WTC11 (cell line): ENCODE data around the gene DMRTB1. TPM values are rescaled to one million over a fixed set of nuclear protein-coding genes. Genes with fewer than 3 reads are reported as not detected.

Experiments
- ATAC-seq: fragments of 200-7000 bp; cut with Tn5 transposase; 2 replicates; pipeline ENCODE4 v1.10.0; 2021; ENCODE audit warnings: mild to moderate bottlenecking, moderate library complexity
- CTCF ChIA-PET: fragments of 300-600 bp; sonication (Branson Sonifier 250); formaldehyde crosslinking; loops from one replicate; lab custom pipeline; 2021; ENCODE audit warnings: antibody characterized with exemption; lab: Charles Lee
- POLR2A ChIA-PET: fragments of 350-600 bp; sonication (Branson Sonifier 250); formaldehyde crosslinking; loops from one replicate; lab custom pipeline; 2021; ENCODE audit warnings: antibody characterized with exemption; lab: Charles Lee
- DNase-seq: peaks from one replicate; pipeline ENCODE4 v3.0.0; 2021; ENCODE audit warnings: low spot score
- H3K27ac Mint-ChIP-seq: 2 replicates; pipeline ENCODE4 v1.8.0; 2021; ENCODE audit warnings: mixed read lengths
- H3K27me3 Mint-ChIP-seq: 2 replicates; pipeline ENCODE4 v1.8.0; 2021; ENCODE audit warnings: low read depth, mild to moderate bottlenecking, moderate library complexity, mixed read lengths
- H3K36me3 Mint-ChIP-seq: 2 replicates; pipeline ENCODE4 v1.8.0; 2021; ENCODE audit warnings: mixed read lengths
- H3K4me1 Mint-ChIP-seq: 2 replicates; pipeline ENCODE4 v1.8.0; 2022; ENCODE audit warnings: mixed read lengths
- H3K4me3 Mint-ChIP-seq: 2 replicates; pipeline ENCODE4 v1.8.0; 2021; ENCODE audit warnings: mild to moderate bottlenecking, moderate library complexity, mixed read lengths
- H3K9me3 Mint-ChIP-seq: 2 replicates; pipeline ENCODE4 v1.8.0; 2021; ENCODE audit warnings: mixed read lengths
- CREM ChIP-seq: sonication (generic); formaldehyde crosslinking; IDR thresholded peaks from 2 replicates; pipeline ENCODE4 v1.8.1; 2022; ENCODE audit warnings: mild to moderate bottlenecking, missing genetic modification reagents, moderate library complexity
- ETV6 ChIP-seq: sonication (generic); formaldehyde crosslinking; IDR thresholded peaks from 2 replicates; pipeline ENCODE4 v1.8.1; 2022; ENCODE audit warnings: mild to moderate bottlenecking, missing genetic modification reagents
- JUN ChIP-seq: sonication (generic); formaldehyde crosslinking; IDR thresholded peaks from 2 replicates; pipeline ENCODE4 v1.8.0; 2023; ENCODE audit warnings: mild to moderate bottlenecking, missing genetic modification reagents
- NR3C1 ChIP-seq: sonication (generic); formaldehyde crosslinking; conservative IDR thresholded peaks from 2 replicates; pipeline ENCODE4 v1.8.1; 2023; ENCODE audit warnings: low read depth, mild to moderate bottlenecking, missing genetic modification reagents
- total RNA-seq: library from RNA; stranded (reverse); gene quantifications from 3 replicates; pipeline ENCODE4 v1.2.3, GENCODE V29; 2021
- TF ChIP-seq, protein P1 (sequence below): sonication (generic); formaldehyde crosslinking; IDR thresholded peaks from 2 replicates; pipeline ENCODE4 v1.8.1; 2023; ENCODE audit warnings: mild to moderate bottlenecking, missing genetic modification reagents, borderline replicate concordance
- TF ChIP-seq, protein P2 (sequence below): sonication (generic); formaldehyde crosslinking; conservative IDR thresholded peaks from 2 replicates; pipeline ENCODE4 v1.8.1; 2023; ENCODE audit warnings: mild to moderate bottlenecking, low read depth, missing genetic modification reagents, moderate library complexity
- TF ChIP-seq, protein P3 (sequence below): sonication (generic); formaldehyde crosslinking; IDR thresholded peaks from 2 replicates; pipeline ENCODE4 v1.8.1; 2023; ENCODE audit warnings: mild to moderate bottlenecking, missing genetic modification reagents, moderate library complexity
- TF ChIP-seq, protein P4 (sequence below): fragments of 250-450 bp; sonication (Bioruptor Pico); IDR thresholded peaks from 2 replicates; pipeline ENCODE4 v1.8.0; 2021; ENCODE audit warnings: mild to moderate bottlenecking
- TF ChIP-seq, protein P5 (sequence below): sonication (generic); formaldehyde crosslinking; IDR thresholded peaks from 2 replicates; pipeline ENCODE4 v1.8.0; 2022; ENCODE audit warnings: mild to moderate bottlenecking, missing genetic modification reagents

Gene DMRTB1
- total RNA-seq, 1 experiment from 2014 or later = 0.17 TPM

DNA sequence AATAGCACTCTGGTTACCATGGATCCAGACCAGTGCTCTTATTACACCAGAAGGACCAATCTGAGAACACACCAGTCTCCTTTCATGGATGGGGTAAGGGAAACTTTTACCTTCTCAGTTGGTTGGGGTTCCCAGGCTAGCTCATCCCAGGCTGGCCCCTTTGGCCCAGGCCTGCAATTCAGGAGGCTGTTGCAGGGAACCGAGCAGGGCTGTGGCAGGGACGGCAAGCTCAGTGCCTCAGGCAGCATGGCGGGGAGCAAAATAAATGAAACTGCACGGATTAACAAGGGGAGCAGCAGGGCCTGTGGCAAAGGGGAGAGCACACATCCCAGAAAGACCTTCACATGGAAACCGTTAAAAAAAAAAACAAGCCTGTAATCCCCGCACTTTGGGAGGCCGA, 57.0 kb downstream of the DMRTB1 start:
- Mint-ChIP-seq H3K4me3 (no peak overlapping the region), H3K9me3 (no peaks in the 10 kb centered on the region), H3K4me1 (peaks cover 12% of the 10 kb centered on the region; the same call in 1 of the 2 replicates), H3K27me3 (no peaks in the 10 kb centered on the region), H3K36me3 (no peaks in the 10 kb centered on the region), H3K27ac (no peak overlapping the region)
- POLR2A ChIA-PET = no interaction called here
- ATAC-seq = no peak
- DNase-seq = no peak
- TF ChIP-seq, protein P1, sequence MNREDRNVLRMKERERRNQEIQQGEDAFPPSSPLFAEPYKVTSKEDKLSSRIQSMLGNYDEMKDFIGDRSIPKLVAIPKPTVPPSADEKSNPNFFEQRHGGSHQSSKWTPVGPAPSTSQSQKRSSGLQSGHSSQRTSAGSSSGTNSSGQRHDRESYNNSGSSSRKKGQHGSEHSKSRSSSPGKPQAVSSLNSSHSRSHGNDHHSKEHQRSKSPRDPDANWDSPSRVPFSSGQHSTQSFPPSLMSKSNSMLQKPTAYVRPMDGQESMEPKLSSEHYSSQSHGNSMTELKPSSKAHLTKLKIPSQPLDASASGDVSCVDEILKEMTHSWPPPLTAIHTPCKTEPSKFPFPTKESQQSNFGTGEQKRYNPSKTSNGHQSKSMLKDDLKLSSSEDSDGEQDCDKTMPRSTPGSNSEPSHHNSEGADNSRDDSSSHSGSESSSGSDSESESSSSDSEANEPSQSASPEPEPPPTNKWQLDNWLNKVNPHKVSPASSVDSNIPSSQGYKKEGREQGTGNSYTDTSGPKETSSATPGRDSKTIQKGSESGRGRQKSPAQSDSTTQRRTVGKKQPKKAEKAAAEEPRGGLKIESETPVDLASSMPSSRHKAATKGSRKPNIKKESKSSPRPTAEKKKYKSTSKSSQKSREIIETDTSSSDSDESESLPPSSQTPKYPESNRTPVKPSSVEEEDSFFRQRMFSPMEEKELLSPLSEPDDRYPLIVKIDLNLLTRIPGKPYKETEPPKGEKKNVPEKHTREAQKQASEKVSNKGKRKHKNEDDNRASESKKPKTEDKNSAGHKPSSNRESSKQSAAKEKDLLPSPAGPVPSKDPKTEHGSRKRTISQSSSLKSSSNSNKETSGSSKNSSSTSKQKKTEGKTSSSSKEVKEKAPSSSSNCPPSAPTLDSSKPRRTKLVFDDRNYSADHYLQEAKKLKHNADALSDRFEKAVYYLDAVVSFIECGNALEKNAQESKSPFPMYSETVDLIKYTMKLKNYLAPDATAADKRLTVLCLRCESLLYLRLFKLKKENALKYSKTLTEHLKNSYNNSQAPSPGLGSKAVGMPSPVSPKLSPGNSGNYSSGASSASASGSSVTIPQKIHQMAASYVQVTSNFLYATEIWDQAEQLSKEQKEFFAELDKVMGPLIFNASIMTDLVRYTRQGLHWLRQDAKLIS = no peak
- TF ChIP-seq, protein P2, sequence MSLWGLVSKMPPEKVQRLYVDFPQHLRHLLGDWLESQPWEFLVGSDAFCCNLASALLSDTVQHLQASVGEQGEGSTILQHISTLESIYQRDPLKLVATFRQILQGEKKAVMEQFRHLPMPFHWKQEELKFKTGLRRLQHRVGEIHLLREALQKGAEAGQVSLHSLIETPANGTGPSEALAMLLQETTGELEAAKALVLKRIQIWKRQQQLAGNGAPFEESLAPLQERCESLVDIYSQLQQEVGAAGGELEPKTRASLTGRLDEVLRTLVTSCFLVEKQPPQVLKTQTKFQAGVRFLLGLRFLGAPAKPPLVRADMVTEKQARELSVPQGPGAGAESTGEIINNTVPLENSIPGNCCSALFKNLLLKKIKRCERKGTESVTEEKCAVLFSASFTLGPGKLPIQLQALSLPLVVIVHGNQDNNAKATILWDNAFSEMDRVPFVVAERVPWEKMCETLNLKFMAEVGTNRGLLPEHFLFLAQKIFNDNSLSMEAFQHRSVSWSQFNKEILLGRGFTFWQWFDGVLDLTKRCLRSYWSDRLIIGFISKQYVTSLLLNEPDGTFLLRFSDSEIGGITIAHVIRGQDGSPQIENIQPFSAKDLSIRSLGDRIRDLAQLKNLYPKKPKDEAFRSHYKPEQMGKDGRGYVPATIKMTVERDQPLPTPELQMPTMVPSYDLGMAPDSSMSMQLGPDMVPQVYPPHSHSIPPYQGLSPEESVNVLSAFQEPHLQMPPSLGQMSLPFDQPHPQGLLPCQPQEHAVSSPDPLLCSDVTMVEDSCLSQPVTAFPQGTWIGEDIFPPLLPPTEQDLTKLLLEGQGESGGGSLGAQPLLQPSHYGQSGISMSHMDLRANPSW (CRISPR knock-in tag) = no peak
- no peak for TF ChIP-seq CREM (CRISPR knock-in tag)
- no peak for TF ChIP-seq JUN
- TF ChIP-seq, protein P3, sequence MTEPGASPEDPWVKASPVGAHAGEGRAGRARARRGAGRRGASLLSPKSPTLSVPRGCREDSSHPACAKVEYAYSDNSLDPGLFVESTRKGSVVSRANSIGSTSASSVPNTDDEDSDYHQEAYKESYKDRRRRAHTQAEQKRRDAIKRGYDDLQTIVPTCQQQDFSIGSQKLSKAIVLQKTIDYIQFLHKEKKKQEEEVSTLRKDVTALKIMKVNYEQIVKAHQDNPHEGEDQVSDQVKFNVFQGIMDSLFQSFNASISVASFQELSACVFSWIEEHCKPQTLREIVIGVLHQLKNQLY (CRISPR knock-in tag) = no peak
- TF ChIP-seq ETV6 = no peak
- TF ChIP-seq, protein P4, sequence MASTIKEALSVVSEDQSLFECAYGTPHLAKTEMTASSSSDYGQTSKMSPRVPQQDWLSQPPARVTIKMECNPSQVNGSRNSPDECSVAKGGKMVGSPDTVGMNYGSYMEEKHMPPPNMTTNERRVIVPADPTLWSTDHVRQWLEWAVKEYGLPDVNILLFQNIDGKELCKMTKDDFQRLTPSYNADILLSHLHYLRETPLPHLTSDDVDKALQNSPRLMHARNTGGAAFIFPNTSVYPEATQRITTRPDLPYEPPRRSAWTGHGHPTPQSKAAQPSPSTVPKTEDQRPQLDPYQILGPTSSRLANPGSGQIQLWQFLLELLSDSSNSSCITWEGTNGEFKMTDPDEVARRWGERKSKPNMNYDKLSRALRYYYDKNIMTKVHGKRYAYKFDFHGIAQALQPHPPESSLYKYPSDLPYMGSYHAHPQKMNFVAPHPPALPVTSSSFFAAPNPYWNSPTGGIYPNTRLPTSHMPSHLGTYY = no peak
- no peak for TF ChIP-seq NR3C1 (CRISPR knock-in tag)
- TF ChIP-seq, protein P5, sequence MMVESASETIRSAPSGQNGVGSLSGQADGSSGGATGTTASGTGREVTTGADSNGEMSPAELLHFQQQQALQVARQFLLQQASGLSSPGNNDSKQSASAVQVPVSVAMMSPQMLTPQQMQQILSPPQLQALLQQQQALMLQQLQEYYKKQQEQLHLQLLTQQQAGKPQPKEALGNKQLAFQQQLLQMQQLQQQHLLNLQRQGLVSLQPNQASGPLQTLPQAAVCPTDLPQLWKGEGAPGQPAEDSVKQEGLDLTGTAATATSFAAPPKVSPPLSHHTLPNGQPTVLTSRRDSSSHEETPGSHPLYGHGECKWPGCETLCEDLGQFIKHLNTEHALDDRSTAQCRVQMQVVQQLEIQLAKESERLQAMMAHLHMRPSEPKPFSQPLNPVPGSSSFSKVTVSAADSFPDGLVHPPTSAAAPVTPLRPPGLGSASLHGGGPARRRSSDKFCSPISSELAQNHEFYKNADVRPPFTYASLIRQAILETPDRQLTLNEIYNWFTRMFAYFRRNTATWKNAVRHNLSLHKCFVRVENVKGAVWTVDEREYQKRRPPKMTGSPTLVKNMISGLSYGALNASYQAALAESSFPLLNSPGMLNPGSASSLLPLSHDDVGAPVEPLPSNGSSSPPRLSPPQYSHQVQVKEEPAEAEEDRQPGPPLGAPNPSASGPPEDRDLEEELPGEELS (CRISPR knock-in tag) = no peak
- CTCF ChIA-PET = no interaction called here

Other genes with a start within 250 kb of the DMRTB1 start
- gene CZIB, start 238.8 kb upstream of the DMRTB1 start, total RNA-seq = 41.6 to 48.6 TPM (median 47.6 TPM) in 3 replicates
- 57.8 to 58.4 TPM (median 57.9 TPM) in 3 replicates for gene MAGOH, start 220.9 kb upstream of the DMRTB1 start, total RNA-seq
- 61.9 to 69.5 TPM (median 66.6 TPM) in 3 replicates for gene LRP8, start 131.3 kb upstream of the DMRTB1 start, total RNA-seq